GDM1 (cell line): Measurements from ENCODE around the gene WDR82.

Experiments used
- DNase-seq: peaks from one replicate; lab custom pipeline; 2025; lab: John Stamatoyannopoulos, UW

The WDR82 gene

GRCh38 chr3:52256622-52257021 lies 21.8 kb downstream of the WDR82 start:
- DNase-seq, result no peak

GRCh38 chr3:52256159-52256558 lies 22.3 kb downstream of the WDR82 start:
- no peak for DNase-seq

- no peak for DNase-seq
These were observed 23.8 kb downstream of the WDR82 start for GRCh38 chr3:52254608-52255007.

DNA sequence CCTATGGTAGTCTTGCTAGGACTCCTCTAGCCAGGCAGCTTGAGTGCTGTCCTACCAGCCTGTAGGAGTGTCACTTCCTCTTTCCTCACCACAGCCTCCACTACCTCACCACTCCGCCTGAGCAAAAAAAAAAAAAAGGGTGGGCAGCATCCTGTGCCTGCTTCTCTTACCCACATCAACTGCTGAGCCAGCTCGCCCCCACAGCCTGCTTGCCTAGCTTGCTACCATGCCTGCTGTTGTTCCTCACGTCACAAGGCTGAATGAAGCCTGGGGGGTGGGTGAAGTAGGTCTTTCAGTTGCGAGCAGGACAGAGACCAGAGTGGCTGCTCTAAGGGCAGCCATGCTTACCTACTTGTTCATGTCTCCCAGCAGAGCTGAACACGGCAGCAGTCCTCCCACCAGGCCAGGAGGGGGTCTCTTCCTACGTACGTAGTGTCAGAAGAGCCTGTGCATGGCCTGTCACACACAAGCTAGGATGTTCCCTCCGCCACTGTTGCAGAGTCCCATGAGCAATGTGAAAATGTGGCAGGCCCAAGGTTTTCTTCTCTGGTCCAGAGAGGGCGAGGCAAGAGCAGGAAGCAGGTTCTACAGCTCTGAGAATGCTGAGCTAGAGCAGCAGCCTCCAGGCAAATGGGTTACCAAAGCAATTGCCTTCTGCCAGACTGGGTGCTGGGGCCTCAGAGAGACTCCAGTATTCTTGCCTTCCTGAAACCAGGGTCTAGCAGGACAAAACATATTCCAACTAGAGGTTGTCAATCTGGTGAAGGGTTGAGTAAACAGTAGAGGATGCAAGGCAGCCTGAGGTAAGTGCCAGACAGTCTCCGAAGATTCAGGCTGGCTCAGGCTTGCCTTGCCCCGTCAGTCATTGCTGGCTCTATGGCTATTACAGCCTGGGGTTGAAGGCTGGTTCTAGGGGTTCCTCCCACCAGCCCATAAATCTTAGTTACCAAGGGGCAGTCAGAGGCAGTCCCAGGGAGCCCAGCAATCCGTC lies 24.8 kb downstream of the WDR82 start:
- peak; percentile 94 for DNase-seq

DNA sequence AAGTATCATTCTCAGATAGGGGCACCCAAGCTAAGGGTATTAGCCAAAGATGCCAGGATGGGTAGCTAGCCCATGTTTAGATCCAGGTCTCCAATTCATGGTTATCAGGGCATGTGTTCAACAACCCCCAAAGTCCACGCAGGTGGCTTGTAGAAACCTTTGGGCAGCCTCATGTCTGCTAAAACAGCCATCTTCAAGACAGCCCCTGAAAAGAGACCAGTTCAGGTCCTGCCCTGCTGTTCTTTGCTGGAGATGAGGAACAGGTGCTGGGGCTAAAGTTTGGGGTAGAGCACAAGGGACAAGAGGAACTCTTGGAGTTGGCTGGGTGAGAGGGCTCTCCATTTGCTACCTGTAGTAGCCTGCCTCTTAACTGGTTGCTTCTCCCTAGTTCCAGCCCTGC lies 28.3 kb downstream of the WDR82 start:
- DNase-seq, result no peak

- no peak for DNase-seq
These were observed 28.8 kb downstream of the WDR82 start for GRCh38 chr3:52249683-52250082.

GRCh38 chr3:52248816-52249547 lies 29.5 kb downstream of the WDR82 start:
- no peak for DNase-seq

GRCh38 chr3:52248165-52248541 lies 30.3 kb downstream of the WDR82 start:
- DNase-seq, result no peak

- no peak for DNase-seq
These were observed 30.9 kb downstream of the WDR82 start for GRCh38 chr3:52247409-52248164.

DNA sequence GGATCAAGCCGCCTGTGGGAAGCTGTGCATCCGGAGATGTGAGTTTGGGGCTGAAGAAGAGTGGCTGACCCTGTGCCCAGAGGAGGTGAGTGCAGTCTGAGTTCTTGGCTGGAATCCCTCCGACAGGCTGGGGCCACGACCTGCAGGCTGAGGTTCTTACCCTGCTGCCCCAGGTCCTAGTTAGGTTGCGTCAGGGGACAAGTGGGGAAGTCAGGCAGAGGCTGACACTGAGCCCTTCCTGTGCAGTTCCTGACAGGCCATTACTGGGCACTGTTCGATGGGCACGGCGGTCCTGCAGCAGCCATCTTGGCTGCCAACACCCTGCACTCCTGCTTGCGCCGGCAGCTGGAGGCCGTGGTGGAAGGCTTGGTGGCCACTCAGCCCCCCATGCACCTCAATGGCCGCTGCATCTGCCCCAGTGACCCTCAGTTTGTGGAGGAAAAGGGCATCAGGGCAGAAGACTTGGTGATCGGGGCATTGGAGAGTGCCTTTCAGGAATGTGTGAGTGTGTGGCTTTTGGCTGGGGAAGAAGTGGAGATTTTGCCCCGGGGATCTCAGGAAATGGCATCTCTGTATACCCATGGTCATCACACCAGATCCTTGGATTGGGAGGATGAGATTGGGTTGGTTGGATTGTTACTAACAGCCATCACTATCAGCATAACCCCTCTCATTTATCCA lies 31.6 kb downstream of the WDR82 start:
- no peak for DNase-seq

DNA sequence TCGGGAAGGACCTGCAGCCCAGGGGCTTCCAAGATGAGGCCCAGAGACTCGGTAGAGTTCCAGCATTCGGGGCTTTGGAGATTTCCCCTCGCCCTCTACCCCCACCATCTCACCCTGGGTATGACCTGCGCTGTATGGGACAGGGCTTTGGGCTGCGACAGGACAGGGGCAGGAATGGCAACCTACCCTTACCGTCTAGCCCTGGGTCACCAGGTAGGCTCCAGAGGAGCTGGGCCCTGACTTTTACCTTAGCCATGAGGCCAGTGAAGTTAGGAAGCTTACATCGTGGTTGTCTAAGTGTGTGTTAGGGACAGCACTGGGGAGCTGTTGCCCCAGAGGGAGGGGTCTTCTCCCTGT lies 32.2 kb downstream of the WDR82 start:
- DNase-seq, result no peak

- DNase-seq, result peak; percentile 25
These were observed 32.9 kb downstream of the WDR82 start, which contains the start of gene PPM1M for GRCh38 chr3:52245322-52246263. Gene PPM1M (plus strand): TSS chr3:52245759. CDS start chr3:52245825, 66 bp downstream.

- peak; percentile 64 for DNase-seq
These were observed 34.4 kb downstream of the WDR82 start for GRCh38 chr3:52243791-52244628.

DNA sequence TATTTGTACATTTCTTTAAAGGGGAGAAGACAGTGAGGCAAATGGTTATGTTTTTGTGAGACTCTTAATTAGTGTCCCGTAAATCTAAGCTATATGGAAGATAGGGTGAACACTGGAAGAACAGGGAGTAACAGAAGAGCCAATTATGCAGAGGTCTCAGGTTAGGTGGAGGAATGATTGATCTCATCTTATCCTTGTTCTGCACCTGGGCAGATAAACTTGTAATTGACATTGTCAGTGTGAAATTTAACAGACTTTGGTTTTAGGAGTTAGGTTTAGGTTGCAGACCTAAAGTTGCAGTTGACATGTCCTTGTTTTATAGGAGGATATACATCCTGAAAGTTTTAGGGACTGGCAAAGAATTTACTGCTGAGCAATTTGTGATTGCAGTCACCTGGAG lies 36.4 kb downstream of the WDR82 start:
- DNase-seq, result no peak

GRCh38 chr3:52240886-52241370 lies 37.5 kb downstream of the WDR82 start:
- no peak for DNase-seq

DNA sequence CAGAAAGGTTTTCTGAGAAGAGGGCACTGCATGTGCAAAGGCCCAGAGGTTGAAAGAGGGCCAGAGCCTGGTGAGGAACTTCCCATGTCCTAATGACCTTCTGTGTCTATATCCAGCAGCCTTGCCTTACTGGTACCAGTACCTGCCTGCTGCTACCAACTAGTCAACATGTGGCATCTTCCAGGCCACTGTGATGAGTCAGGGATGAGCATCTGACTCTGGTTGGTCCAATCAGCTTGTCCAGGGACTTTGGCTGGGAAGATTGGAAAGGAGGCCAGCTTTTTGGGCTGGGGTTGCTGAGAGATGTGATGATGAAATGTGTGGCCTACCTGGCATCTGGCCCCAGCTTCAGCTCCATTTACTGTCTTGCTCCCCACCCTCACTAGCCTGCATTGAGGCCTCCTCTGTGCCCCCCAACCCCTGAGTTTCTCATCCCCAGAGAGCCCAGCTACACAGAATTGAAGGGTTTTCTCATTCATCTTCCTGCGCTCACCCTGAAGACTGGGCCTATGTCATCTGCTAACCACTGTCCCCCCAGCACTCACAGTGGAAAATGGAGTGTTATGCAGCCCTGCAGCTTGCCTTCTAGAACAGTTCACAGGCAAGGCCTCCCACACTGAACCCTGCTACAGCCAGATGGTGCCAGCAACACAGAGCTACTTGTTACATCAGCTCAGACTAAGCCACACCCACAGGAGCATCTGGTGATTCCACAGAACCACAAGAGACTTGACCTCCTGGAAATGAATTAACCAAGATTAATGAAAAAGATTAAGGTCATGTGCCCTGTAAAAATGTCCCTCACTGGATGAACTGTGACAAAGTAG lies 38.2 kb downstream of the WDR82 start:
- DNase-seq, result peak; percentile 25

DNA sequence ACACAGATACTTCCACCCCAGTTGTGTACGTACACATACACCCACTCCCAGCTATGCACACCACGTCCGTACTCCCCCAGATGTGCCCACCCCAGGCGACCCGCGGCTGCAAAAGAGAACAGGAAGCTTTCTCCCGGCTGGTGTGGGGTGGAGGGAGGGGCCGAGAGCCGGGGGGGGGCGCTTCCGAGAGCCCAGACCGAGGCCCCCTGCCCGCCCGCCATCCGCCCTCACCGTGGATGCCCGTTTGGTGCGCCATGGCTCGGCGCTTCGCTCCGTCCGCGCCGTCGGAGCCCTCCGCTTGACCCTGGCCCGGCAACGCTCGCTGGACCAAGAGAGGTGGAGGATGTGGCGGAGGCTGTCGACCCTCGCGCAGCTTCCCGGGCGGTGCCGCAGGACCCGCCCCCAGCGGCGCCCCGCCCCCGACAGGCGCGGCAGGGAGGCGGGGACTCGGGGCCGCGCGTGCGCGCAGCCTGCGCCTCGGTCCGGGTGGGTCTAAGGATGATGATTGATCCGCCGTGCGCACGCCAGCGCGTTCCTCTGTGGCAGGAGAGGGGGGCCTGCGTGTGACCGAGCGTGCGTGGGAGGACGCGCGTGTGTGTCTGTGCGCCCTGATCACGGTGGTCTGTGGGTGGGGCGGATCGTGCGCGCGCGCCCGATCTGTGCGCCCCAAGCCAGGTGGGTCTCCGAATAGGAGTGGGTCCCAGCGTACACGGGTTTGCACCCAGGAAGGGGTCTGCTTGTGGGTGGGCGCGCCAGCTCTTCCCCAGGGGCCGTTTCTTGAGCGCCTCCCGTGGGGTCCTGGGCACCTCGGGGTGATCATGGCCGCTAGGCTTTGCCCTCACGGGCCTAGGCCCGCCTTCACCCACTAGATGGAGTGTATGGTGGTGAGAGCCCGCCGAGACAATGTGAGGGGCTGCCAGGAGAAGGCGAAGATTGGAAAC lies 39.4 kb downstream of the WDR82 start, which contains the start of gene TWF2:
TWF2 (minus strand) TSS at position 398 of the 941 bp plus-strand sequence; CDS start at position 256, 142 bp downstream.
- peak; percentile 87 for DNase-seq
